Activated T-cell treated with anti-CD3 and anti-CD28 coated beads, Interleukin-2, amount 50 U/mL, for 24 hours (primary cell): ENCODE data around the gene KCNQ1.

ENCODE experiments used
- DNase-seq: peaks from one replicate; pipeline ENCODE4 v3.0.0-alpha.2; 2020
- H3K27ac Mint-ChIP-seq: 2 replicates; pipeline ENCODE4 v1.8.0; 2020; ENCODE audit warnings: mild to moderate bottlenecking, mixed read lengths
- H3K27me3 Mint-ChIP-seq: 2 replicates; pipeline ENCODE4 v1.8.0; 2020; ENCODE audit warnings: mixed read lengths
- H3K36me3 Mint-ChIP-seq: 2 replicates; pipeline ENCODE4 v1.8.0; 2020; ENCODE audit warnings: low read depth, mixed read lengths
- H3K4me1 Mint-ChIP-seq: 2 replicates; pipeline ENCODE4 v1.8.0; 2020; ENCODE audit warnings: low read depth, mixed read lengths
- H3K4me3 Mint-ChIP-seq: 2 replicates; pipeline ENCODE4 v1.8.0; 2020; ENCODE audit warnings: mild to moderate bottlenecking, moderate library complexity, mixed read lengths
- H3K9me3 Mint-ChIP-seq: 2 replicates; pipeline ENCODE4 v1.8.0; 2020; ENCODE audit warnings: mixed read lengths

KCNQ1 gene

GRCh38 chr11:2570211-2570811 lies 125.5 kb downstream of the KCNQ1 start:
- Mint-ChIP-seq H3K27me3 (no peaks in the 10 kb centered on the region), H3K4me3 (no peak overlapping the region), H3K36me3 (no peaks in the 10 kb centered on the region), H3K9me3 (no peaks in the 10 kb centered on the region), H3K4me1 (no peaks in the 10 kb centered on the region), H3K27ac (no peak overlapping the region)
- DNase-seq = no peak

- Mint-ChIP-seq H3K9me3 (no peaks in the 10 kb centered on the region), H3K36me3 (no peaks in the 10 kb centered on the region), H3K27ac (no peak overlapping the region), H3K4me3 (no peak overlapping the region), H3K27me3 (no peaks in the 10 kb centered on the region), H3K4me1 (no peaks in the 10 kb centered on the region)
- no peak for DNase-seq
These were observed 126.2 kb downstream of the KCNQ1 start for GRCh38 chr11:2570841-2571597.

GRCh38 chr11:2571598-2572281 lies 126.9 kb downstream of the KCNQ1 start:
- H3K9me3 Mint-ChIP-seq = no peaks in the 10 kb centered on the region
- H3K27me3 Mint-ChIP-seq = no peaks in the 10 kb centered on the region
- H3K4me1 Mint-ChIP-seq = no peaks in the 10 kb centered on the region
- H3K27ac Mint-ChIP-seq = no peak overlapping the region
- no peaks in the 10 kb centered on the region for H3K36me3 Mint-ChIP-seq
- DNase-seq = no peak
- no peak overlapping the region for H3K4me3 Mint-ChIP-seq

- H3K9me3 Mint-ChIP-seq = no peaks in the 10 kb centered on the region
- DNase-seq = no peak
- H3K4me3 Mint-ChIP-seq = no peak overlapping the region
- H3K27me3 Mint-ChIP-seq = no peaks in the 10 kb centered on the region
- H3K36me3 Mint-ChIP-seq = no peaks in the 10 kb centered on the region
- H3K4me1 Mint-ChIP-seq = no peaks in the 10 kb centered on the region
- no peak overlapping the region for H3K27ac Mint-ChIP-seq
These were observed 127.9 kb downstream of the KCNQ1 start for GRCh38 chr11:2572491-2573239.

GRCh38 chr11:2573240-2574042 lies 128.6 kb downstream of the KCNQ1 start:
- Mint-ChIP-seq H3K4me3 (no peak overlapping the region), H3K27me3 (no peaks in the 10 kb centered on the region), H3K36me3 (no peaks in the 10 kb centered on the region), H3K27ac (no peak overlapping the region), H3K4me1 (no peaks in the 10 kb centered on the region), H3K9me3 (no peaks in the 10 kb centered on the region)
- no peak for DNase-seq

- Mint-ChIP-seq H3K9me3 (no peaks in the 10 kb centered on the region), H3K4me1 (no peaks in the 10 kb centered on the region), H3K27me3 (no peaks in the 10 kb centered on the region), H3K4me3 (no peak overlapping the region), H3K36me3 (no peaks in the 10 kb centered on the region), H3K27ac (no peak overlapping the region)
- no peak for DNase-seq
These were observed 129.3 kb downstream of the KCNQ1 start for GRCh38 chr11:2574043-2574552.

GRCh38 chr11:2574553-2575535 lies 130.0 kb downstream of the KCNQ1 start:
- Mint-ChIP-seq H3K27ac (no peak overlapping the region), H3K4me3 (no peak overlapping the region), H3K4me1 (no peaks in the 10 kb centered on the region), H3K36me3 (no peaks in the 10 kb centered on the region), H3K9me3 (no peaks in the 10 kb centered on the region), H3K27me3 (no peaks in the 10 kb centered on the region)
- no peak for DNase-seq

GRCh38 chr11:2575591-2576051 lies 130.8 kb downstream of the KCNQ1 start:
- DNase-seq = no peak
- no peak overlapping the region for H3K4me3 Mint-ChIP-seq
- H3K27me3 Mint-ChIP-seq = no peaks in the 10 kb centered on the region
- H3K9me3 Mint-ChIP-seq = no peaks in the 10 kb centered on the region
- H3K27ac Mint-ChIP-seq = no peak overlapping the region
- no peaks in the 10 kb centered on the region for H3K36me3 Mint-ChIP-seq
- H3K4me1 Mint-ChIP-seq = no peaks in the 10 kb centered on the region

GRCh38 chr11:2576111-2576510 lies 131.3 kb downstream of the KCNQ1 start:
- Mint-ChIP-seq H3K4me3 (no peak overlapping the region), H3K27me3 (no peaks in the 10 kb centered on the region), H3K9me3 (no peaks in the 10 kb centered on the region), H3K4me1 (no peaks in the 10 kb centered on the region), H3K27ac (no peak overlapping the region), H3K36me3 (no peaks in the 10 kb centered on the region)
- DNase-seq = peak; percentile 11

GRCh38 chr11:2576549-2576948 lies 131.7 kb downstream of the KCNQ1 start:
- Mint-ChIP-seq H3K4me3 (no peak overlapping the region), H3K9me3 (no peaks in the 10 kb centered on the region), H3K4me1 (no peaks in the 10 kb centered on the region), H3K27ac (no peak overlapping the region), H3K27me3 (no peaks in the 10 kb centered on the region), H3K36me3 (no peaks in the 10 kb centered on the region)
- no peak for DNase-seq

- no peak overlapping the region for H3K27ac Mint-ChIP-seq
- DNase-seq = no peak
- no peaks in the 10 kb centered on the region for H3K27me3 Mint-ChIP-seq
- H3K9me3 Mint-ChIP-seq = no peaks in the 10 kb centered on the region
- H3K36me3 Mint-ChIP-seq = no peaks in the 10 kb centered on the region
- no peaks in the 10 kb centered on the region for H3K4me1 Mint-ChIP-seq
- H3K4me3 Mint-ChIP-seq = no peak overlapping the region
These were observed 132.5 kb downstream of the KCNQ1 start for GRCh38 chr11:2577031-2577990.
